Measurements from ENCODE around the gene IGFALS.

GRCh38 chr16:1773703-1774447, 19.6 kb downstream of the IGFALS start:
- no peak for TF ChIP-seq POLR2A (IDR thresholded peaks at IDR 0.05; ENCODE audit: low read depth, low read length)
- TF ChIP-seq POLR2AphosphoS5 (IDR thresholded peaks at IDR 0.05; ENCODE audit: low read depth, low read length) = no peak
- TF ChIP-seq TAF1 (IDR thresholded peaks at IDR 0.05; ENCODE audit: borderline replicate concordance, low read depth, low read length) = no peak
